Body of pancreas (tissue), 4 donors: ENCODE data around the gene TXNDC16. TPM values are rescaled to one million over a fixed set of nuclear protein-coding genes. Genes with fewer than 3 reads are reported as not detected.
A peak's percentile ranks its signal among the peaks of the same experiment; 100 is the strongest.

ENCODE experiments used
- ATAC-seq: fragments of 150-250 bp; one replicate; pipeline ENCODE4 v1.9.1; 2016
- DNase-seq, 4 donors: peaks; one replicate each; pipeline ENCODE4 v3.0.0-alpha.2; 2019
- H3K27ac ChIP-seq, 4 donors: fragments of 200-600 bp; sonication (generic); 1 replicate in 3 of 4; 2 replicates in 1 of 4; pipeline versions ENCODE4 v1.5.1 to v1.6.1; 2016 to 2019; ENCODE audit warnings: mild to moderate bottlenecking in 1 of 4, mixed read lengths in 1 of 4, moderate library complexity in 1 of 4
- H3K27me3 ChIP-seq, 2 donors: fragments of 200-600 bp; sonication (generic); one replicate each; pipeline ENCODE4 v1.6.0; 2016; ENCODE audit warnings: mild to moderate bottlenecking in 1 of 2
- H3K36me3 ChIP-seq, 2 donors: fragments of 200-600 bp; sonication (generic); replicated peaks in 1 of 2; 2 replicates each; pipeline ENCODE4 v1.5.1; 2016; ENCODE audit warnings: low read depth in 2 of 2; ENCODE audit not compliant: insufficient read depth in 1 of 2
- H3K4me1 ChIP-seq: fragments of 200-600 bp; sonication (generic); one replicate; pipeline ENCODE4 v1.6.0; 2016
- H3K4me3 ChIP-seq, 2 donors: fragments of 200-600 bp; sonication (generic); 1 replicate in 1 of 2; 2 replicates in 1 of 2; pipeline ENCODE4 v1.5.1; 2016 to 2019
- H3K9me3 ChIP-seq, 3 donors: fragments of 200-600 bp; sonication (generic); 1 replicate in 2 of 3; 2 replicates in 1 of 3; pipeline ENCODE4 v1.5.1; 2016
- POLR2A ChIP-seq, 3 donors: fragments of 450-650 bp; IDR thresholded peaks; one replicate each; pipeline ENCODE4 v1.6.1; 2016; ENCODE audit warnings: antibody characterized with exemption in 3 of 3, mild to moderate bottlenecking in 2 of 3
- whole genome bisulfite sequencing, 2 donors: methylation state at CpG; one replicate each; pipeline ENCODE4 v1.1.5; 2017; 5-methylcytosine and 5-hydroxymethylcytosine counted together
- intact Hi-C: fragments of 100-400 bp; cut with DNase I; formaldehyde crosslinking; loops from one replicate; pipeline ENCODE4 v1.15.1; 2023
- total RNA-seq, 2 donors: library from RNA; depleted of rRNA; stranded (reverse); fragments of >200 nt; gene quantifications; one replicate each; pipeline ENCODE4 v1.1.0, GENCODE V29; 2016
- TF ChIP-seq, protein P1 (sequence below), 7 experiments: fragments of 450-650 bp in 4 of 7; fragments of 200-600 bp in 3 of 7; sonication (generic) in 3 of 7; IDR thresholded peaks; one replicate each; pipeline ENCODE4 v1.5.1; 2016 to 2019; ENCODE audit warnings: antibody characterized with exemption in 7 of 7

The TXNDC16 gene
- total RNA-seq, 2 donors from 2014 or later: 4.0 to 7.5 TPM

DNA sequence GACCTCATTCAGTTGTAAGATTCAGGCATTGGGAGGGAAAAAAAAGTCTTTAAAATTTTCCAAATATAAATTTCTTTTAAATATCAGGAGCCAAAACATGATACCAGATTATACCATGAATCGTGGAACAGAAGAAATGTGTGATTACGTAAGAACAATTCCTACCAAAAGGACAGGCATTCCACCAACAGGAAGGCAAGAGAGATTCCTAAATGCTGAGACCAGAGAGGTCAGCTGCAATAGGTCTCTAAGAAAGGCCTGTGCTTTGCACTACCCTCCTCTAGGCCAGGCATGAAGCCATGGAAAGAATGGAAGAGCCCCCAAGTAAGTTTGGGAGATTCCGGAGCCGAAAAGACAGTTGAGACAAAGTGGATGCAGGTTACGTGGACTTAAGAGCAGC, 154.5 kb downstream of the TXNDC16 start:
- DNase-seq (no peak), ATAC-seq (no peak)
- H3K36me3 ChIP-seq: no peaks in the 10 kb centered on the region
- H3K4me3 ChIP-seq: no peak overlapping the region
- no peaks in the 10 kb centered on the region for H3K9me3 ChIP-seq
- 70 to 91% methylated on average over 5 of the region's 5 CpGs for WGBS, 2 donors
- intact Hi-C loops: no loop called here
- H3K4me1 ChIP-seq: peaks cover 5% of the 10 kb centered on the region
- TF ChIP-seq POLR2A (IDR thresholded peaks at IDR 0.05): no peak
- TF ChIP-seq, protein P1, sequence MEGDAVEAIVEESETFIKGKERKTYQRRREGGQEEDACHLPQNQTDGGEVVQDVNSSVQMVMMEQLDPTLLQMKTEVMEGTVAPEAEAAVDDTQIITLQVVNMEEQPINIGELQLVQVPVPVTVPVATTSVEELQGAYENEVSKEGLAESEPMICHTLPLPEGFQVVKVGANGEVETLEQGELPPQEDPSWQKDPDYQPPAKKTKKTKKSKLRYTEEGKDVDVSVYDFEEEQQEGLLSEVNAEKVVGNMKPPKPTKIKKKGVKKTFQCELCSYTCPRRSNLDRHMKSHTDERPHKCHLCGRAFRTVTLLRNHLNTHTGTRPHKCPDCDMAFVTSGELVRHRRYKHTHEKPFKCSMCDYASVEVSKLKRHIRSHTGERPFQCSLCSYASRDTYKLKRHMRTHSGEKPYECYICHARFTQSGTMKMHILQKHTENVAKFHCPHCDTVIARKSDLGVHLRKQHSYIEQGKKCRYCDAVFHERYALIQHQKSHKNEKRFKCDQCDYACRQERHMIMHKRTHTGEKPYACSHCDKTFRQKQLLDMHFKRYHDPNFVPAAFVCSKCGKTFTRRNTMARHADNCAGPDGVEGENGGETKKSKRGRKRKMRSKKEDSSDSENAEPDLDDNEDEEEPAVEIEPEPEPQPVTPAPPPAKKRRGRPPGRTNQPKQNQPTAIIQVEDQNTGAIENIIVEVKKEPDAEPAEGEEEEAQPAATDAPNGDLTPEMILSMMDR (IDR thresholded peaks at IDR 0.05): no peak
- H3K27ac ChIP-seq: no peak overlapping the region
- H3K27me3 ChIP-seq: no peaks in the 10 kb centered on the region

DNA sequence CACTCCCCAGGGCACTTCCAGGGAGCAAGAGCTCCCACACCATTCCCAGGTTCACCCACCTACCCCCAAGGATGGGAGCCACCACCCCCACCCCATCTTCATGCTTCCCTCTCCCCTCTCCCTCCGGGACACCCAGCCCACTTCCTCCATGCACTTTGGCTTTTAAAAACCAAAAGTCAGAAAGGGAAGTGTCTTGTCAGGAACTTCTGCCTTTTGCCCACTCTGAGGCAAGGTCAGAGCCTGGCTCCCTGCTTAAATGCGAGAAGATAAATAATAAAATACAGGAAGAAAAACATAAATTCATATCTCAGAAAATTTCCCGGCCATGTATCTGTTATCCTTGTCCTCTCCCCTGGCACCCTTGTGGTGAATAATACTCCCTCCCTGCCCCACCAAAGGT, 156.6 kb downstream of the TXNDC16 start:
- no peaks in the 10 kb centered on the region for H3K36me3 ChIP-seq
- no peaks in the 10 kb centered on the region for H3K9me3 ChIP-seq
- WGBS, 2 donors: 53 to 69% methylated on average over 3 of the region's 3 CpGs
- peaks cover 5% of the 10 kb centered on the region for H3K4me1 ChIP-seq
- H3K27me3 ChIP-seq: no peaks in the 10 kb centered on the region
- TF ChIP-seq, protein P1 (IDR thresholded peaks at IDR 0.05): no peak
- TF ChIP-seq POLR2A (IDR thresholded peaks at IDR 0.05): no peak
- H3K27ac ChIP-seq: no peak overlapping the region
- intact Hi-C loops: no loop called here
- DNase-seq: peak in 1 of 4 donors; percentile 7
- ATAC-seq: no peak
- H3K4me3 ChIP-seq: no peak overlapping the region

DNA sequence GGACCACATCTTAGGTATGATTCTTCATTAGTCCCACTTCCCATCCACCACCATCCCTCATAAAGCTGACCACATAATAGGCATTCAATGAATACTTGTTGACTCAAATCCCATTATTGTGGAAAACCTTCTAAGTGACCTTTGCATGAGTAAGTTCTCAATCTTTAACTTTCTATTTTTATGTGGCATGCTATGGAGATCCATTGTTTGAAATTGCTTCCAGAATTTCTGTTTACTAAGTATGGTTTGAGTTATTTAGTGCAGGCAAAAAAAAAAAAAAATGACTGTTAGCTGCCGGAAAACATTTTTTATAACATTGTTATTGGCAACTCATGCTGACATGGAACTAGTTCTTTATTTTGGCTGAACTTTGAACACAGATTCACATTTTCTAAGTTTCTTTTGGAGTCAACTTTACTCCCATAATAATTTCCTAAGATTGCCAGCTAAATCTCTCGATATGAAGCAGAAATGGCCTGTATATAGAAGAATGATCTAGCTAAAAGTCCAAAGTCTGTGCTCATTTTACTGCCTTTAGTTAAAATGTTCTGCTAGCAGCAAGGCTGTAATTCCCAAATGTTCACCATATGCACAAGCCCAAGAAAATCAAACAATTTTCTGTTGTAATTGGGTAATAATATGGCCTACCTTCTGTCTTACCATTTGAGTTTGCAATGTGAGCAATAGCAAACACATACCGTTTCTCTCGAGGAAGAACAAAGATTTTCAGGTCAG, 160.3 kb downstream of the TXNDC16 start:
- H3K4me1 ChIP-seq: no peaks in the 10 kb centered on the region
- ATAC-seq (no peak), DNase-seq (no peak)
- H3K36me3 ChIP-seq: no peaks in the 10 kb centered on the region
- intact Hi-C loops: no loop called here
- H3K9me3 ChIP-seq: no peaks in the 10 kb centered on the region
- no peak overlapping the region for H3K4me3 ChIP-seq
- TF ChIP-seq POLR2A (IDR thresholded peaks at IDR 0.05): no peak
- TF ChIP-seq, protein P1 (IDR thresholded peaks at IDR 0.05): no peak
- H3K27ac ChIP-seq: no peak overlapping the region
- WGBS, 2 donors: 69 to 71% methylated on average over 4 of the region's 4 CpGs
- H3K27me3 ChIP-seq: no peaks in the 10 kb centered on the region

Other genes with a start within 250 kb of the TXNDC16 start
- 1 to 10 TPM in 1 of 2 donors, not detected in 1; 2.3 TPM for gene PTGER2, start 238.2 kb downstream of the TXNDC16 start, total RNA-seq
- under 1 TPM in 1 of 2 donors, not detected in 1; under 0.01 TPM for gene GPR137C, start 331 bp upstream of the TXNDC16 start, total RNA-seq
- 10 to 100 TPM; 30.9 to 42.5 TPM for gene ERO1A, start 143.1 kb upstream of the TXNDC16 start, total RNA-seq
- gene PSMC6, start 154.7 kb upstream of the TXNDC16 start, total RNA-seq: 10 to 100 TPM; 37.2 to 66.7 TPM
- 10 to 100 TPM in 1 of 2 donors, 1 to 10 TPM in 1; 5.6 to 11.4 TPM for gene STYX, start 177.7 kb upstream of the TXNDC16 start, total RNA-seq
- 10 to 100 TPM in 1 of 2 donors, 1 to 10 TPM in 1; 9.6 to 27.0 TPM for gene GNPNAT1, start 239.1 kb upstream of the TXNDC16 start, total RNA-seq